GM21786 (cell line): ENCODE data around the gene RPH3AL.
"Not testable (repeated sequence)": the region's sequence is repeated elsewhere in the genome, so short reads cannot be mapped to it uniquely, and the experiment has no call there.

Source experiments
- ATAC-seq: cut with Tn5 transposase; IDR thresholded peaks from one replicate; pipeline ENCODE4 v1.9.1; 2021; ENCODE audit not compliant: unreplicated experiment

RPH3AL gene

GRCh38 chr17:283911-284675 lies 68.5 kb downstream of the RPH3AL start:
- no peak for ATAC-seq

- no peak for ATAC-seq
These were observed 69.4 kb downstream of the RPH3AL start for GRCh38 chr17:282912-283882.

DNA sequence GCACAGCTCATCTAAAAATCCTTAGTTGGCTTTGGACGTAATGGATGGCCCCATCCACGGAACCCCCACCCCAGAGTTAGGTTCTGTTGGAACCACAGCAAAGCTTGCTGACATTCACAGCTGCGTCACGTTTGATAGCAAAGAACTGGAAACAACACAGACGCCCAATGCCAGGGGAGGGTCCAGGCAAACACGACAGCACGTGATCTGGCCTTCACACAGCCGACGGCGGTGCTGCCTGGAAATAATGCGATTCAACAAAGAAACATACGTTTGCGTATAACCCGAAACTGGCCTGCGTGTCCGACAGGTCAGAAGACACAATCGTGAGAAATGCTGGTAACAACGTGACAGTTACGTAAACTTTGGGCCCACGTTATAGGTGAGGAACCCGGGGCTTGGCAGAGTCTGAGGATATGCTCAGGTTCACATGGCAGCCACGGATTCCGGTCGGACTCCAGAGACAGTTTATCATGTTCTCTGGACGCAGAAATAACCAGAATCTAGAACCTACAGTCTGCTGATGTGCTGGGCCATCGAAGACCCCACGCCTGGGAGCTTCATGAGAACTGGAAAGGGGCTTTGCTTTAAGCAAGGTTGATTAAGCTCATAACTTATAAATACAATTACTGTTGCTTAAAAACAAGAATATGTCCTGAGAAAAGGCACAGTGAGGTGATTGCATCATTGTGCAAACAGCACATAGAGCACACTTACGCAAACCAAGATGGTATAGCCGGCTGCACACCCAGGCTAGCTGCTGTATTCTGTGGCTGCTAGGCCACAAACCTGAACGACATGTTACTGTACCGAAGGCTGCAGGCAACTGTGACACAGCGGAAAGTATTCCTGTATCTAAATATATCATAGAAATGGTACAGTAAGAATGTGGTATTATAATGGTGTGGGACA lies 70.4 kb downstream of the RPH3AL start:
- no peak for ATAC-seq

GRCh38 chr17:281365-281999 lies 71.1 kb downstream of the RPH3AL start:
- ATAC-seq: no peak

DNA sequence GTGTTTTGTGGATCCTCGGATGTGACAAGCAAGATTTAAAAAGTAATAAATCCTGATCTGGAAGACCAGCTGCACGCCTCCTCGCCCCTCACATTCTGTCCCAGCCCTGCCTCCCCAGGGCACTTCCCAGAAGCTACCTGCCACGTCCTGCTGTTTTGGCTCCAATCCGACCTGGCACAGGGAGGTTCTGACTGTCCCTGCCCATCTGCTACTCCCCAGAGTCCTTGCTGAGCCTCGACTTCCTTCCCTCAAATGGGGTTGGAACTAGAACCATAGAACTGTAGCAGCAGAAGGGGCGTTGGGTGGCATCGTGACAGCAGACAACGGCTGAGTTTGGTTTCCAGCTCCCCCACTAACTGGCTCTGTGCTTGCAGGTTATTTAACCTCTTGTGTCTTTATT lies 71.7 kb downstream of the RPH3AL start:
- no peak for ATAC-seq

GRCh38 chr17:280216-280615 lies 72.4 kb downstream of the RPH3AL start:
- no peak for ATAC-seq

DNA sequence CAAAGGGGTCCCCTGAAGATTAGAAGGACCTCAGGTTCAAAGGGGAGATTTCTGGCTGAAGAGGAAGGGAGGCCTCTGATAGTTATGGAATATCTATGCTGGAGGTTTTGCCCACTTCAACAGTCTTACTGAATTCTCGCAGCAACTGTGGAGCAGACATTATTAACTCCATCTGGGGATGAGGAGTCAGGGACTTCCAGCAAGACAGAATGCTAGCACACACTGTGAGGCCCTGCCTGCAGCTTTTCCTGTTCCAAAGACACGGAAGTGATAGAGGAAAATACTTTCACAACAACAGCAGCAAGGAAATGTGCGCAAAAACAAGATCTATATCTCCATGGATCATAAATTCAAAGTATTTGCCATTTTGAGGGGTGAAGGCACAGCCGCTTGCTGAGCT lies 72.8 kb downstream of the RPH3AL start:
- no peak for ATAC-seq

GRCh38 chr17:279331-279730 lies 73.3 kb downstream of the RPH3AL start:
- ATAC-seq: no peak

DNA sequence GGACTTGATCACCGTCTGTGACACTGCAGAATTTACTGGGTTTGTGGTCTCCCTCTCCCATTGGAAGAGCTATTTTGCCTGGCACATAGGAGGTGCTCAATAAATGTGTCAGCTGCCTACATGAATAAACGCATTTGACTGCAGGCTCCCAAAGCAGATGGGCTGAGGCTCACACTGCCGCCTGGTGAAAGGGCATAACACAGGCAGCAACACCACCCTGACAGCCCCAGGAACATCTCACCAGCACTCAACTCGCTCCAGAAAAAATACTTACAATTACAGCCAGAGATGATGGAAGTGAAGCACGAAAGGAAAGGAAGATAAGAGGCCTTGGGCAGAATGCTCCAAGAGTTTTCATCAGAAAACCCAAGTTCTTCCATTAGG lies 73.9 kb downstream of the RPH3AL start:
- ATAC-seq: no peak

- no peak for ATAC-seq
These were observed 74.4 kb downstream of the RPH3AL start for GRCh38 chr17:278055-278675.

DNA sequence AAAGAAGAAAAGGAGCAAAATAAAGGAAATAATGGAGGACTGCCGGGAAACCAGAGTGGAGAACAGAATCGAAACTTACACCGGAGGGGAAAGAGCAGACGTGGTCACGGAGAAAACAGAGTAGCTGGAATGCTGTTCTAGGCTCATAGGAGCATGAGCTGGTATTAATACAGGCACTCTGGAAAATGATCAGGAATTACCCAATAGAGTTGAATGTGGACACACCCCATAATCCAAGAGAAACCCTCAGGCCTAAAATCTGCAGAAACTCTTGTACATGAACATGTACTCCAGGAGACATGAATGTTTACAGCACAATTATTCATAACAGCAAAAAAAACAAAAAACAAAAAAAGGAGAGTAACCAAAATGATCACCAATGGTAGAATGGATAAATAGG lies 77.7 kb downstream of the RPH3AL start:
- ATAC-seq: no peak

- ATAC-seq: no peak
These were observed 78.4 kb downstream of the RPH3AL start for GRCh38 chr17:273981-274832.

- not testable (repeated sequence) for ATAC-seq
These were observed 79.8 kb downstream of the RPH3AL start for GRCh38 chr17:272856-273255.

DNA sequence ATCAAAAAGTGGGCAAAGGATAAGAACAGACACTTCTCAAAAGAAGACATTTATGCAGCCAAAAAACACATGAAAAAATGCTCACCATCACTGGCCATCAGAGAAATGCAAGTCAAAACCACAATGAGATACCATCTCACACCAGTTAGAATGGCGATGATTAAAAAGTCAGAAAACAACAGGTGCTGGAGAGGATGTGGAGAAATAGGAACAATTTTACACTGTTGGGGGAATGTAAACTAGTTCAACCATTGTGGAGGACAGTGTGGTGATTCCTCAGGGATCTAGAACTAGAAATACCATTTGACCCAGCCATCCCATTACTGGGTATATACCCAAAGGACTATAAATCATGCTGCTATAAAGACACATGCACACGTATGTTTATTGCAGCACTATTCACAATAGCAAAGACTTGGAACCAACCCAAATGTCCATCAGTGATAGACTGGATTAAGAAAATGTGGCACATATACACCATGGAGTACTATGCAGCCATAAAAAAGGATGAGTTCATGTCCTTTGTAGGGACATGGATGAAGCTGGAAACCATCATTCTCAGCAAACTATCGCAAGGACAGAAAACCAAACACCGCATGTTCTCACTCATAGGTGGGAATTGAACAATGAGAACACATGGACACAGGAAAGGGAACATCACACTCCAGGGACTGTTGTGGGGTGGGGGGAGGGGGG lies 80.5 kb downstream of the RPH3AL start:
- ATAC-seq: not testable (repeated sequence)

- ATAC-seq: no peak
These were observed 82.7 kb downstream of the RPH3AL start for GRCh38 chr17:269616-270514.

DNA sequence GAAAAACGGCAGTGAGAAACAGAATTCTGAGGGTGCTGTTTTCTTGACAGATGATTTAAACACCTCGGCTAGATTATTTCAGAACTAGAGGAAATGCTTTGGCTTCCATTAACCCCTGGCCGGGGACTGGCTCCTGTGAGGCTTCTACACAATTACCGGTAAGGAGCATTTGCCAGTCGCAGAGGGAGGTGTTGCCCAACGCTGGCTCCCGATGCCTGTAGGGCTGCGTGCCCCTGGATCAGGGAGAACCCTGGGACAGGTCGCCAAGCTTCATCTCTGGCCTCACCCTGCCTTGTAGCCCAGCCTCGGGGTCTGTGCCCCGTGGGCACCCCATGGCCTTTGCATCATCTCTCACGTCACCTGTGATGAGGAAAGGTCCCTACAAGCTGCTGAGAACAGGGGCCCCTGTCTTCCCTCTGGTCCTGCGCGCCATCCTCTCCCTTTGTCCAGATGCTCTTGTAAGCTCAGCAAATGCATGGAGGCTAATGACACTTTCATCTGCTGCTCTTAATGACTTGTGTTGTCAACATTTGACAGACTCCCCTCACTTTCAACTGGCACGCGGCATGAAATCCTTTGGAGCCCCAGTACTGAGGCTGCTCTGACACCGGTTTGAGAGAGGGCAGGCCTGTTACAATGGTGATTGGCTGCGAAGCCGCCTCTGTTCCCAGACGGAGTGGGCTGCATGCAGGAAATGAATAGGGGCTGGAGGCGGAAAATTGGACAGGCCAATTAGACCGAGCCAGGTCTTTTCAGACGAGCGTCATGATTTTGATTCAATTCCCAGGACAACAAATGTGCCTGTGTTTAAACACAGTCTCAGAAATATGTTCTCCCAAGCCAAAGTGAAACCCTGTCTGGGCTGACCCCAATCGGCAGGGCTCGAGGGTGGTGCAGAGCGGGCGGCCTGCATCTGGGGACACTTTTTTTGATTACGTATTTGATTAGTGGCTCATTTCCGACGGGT lies 85.6 kb downstream of the RPH3AL start:
- ATAC-seq: no peak
